GM12801 (cell line): ENCODE data around the gene HMGCLL1.

Source experiments
- TF ChIP-seq, protein P1 (sequence below): IDR thresholded peaks from one replicate; pipeline ENCODE4 v1.5.1; 2011; ENCODE audit warnings: control low read depth; ENCODE audit not compliant: insufficient read length; ENCODE audit errors: extremely low read depth

HMGCLL1 gene

GRCh38 chr6:55531496-55531895 is 47.5 kb downstream of the HMGCLL1 start:
- TF ChIP-seq, protein P1, sequence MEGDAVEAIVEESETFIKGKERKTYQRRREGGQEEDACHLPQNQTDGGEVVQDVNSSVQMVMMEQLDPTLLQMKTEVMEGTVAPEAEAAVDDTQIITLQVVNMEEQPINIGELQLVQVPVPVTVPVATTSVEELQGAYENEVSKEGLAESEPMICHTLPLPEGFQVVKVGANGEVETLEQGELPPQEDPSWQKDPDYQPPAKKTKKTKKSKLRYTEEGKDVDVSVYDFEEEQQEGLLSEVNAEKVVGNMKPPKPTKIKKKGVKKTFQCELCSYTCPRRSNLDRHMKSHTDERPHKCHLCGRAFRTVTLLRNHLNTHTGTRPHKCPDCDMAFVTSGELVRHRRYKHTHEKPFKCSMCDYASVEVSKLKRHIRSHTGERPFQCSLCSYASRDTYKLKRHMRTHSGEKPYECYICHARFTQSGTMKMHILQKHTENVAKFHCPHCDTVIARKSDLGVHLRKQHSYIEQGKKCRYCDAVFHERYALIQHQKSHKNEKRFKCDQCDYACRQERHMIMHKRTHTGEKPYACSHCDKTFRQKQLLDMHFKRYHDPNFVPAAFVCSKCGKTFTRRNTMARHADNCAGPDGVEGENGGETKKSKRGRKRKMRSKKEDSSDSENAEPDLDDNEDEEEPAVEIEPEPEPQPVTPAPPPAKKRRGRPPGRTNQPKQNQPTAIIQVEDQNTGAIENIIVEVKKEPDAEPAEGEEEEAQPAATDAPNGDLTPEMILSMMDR, result no peak

DNA sequence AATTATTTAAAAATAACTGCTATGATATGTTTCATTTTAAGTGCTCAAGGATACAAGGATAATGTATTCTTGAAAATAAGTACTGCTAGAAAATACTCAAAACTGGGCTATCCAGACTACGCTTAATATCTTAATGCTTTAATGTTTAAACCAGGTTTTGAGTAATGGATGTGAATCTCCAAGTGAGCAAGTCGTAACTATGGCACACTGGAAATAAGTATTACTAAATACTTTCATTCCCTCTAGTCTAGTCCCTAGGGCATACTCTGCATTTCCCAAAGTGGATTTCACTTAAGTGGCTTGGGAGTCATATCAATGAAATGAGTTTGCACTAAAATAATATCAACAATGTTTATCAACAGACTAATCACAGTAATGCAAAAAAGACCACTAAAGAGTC is 48.1 kb downstream of the HMGCLL1 start:
- TF ChIP-seq, protein P1, result no peak

DNA sequence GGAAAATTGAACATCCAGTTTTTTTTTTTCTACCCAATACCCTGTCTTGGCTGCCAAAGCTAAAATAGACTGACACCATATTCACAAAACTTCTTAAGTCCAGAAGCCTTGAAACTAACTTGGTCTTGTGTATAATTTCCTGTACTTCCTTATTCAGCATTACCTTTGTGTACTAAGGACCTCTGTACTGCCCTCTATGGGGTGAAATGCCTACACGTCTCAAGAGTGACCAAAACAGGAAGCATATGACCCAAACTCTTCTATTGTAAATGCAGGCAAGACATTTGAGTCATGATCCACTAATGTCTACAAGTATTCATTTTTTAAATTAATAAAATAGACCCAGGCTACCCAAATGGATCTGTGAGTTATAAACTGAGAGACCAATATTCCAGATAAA is 50.4 kb downstream of the HMGCLL1 start:
- TF ChIP-seq, protein P1, result no peak

DNA sequence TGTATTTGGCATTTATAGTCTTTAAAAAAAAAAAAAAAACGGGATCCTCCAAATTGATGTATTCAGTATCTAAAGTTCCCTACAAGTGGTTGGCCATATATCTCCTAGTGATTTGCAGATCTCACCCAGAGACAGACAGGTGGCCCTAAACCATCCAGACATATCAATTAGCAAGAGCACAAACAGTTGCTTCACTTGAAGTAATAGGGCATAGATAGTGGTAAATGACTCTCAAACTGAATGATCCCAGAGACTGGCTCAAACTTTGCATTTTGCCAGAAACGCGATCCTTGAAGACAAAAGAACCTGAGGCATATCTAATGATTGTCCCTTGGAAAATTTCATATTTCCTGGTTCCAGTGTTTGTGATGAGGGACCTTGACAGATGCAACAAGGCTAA is 54.6 kb downstream of the HMGCLL1 start:
- TF ChIP-seq, protein P1, result no peak

- TF ChIP-seq, protein P1, result no peak
These were observed 60.4 kb downstream of the HMGCLL1 start for GRCh38 chr6:55518529-55519060.

DNA sequence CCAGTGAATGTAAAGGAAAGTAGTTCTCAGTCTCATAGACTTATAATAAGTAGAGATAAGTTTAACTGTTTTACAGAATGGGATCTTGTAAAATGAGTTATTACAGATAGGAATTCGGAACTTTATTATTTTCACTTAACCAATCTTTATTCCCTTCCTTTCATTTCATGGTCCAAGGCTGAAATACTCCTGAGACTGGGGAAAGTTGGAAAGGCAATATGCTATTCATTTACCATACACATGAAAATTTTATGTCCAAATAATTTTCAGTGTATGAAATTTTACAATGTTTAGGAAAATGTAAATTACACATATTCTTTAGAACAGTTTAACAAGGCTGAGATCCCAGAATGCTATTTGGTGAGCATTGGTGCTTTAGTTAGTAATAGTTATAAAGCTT is 62.3 kb downstream of the HMGCLL1 start:
- TF ChIP-seq, protein P1, result no peak

GRCh38 chr6:55512904-55513303 is 66.1 kb downstream of the HMGCLL1 start:
- TF ChIP-seq, protein P1, result no peak
